ENCODE data around the gene IGFBP4.

IGFBP4 gene

DNA sequence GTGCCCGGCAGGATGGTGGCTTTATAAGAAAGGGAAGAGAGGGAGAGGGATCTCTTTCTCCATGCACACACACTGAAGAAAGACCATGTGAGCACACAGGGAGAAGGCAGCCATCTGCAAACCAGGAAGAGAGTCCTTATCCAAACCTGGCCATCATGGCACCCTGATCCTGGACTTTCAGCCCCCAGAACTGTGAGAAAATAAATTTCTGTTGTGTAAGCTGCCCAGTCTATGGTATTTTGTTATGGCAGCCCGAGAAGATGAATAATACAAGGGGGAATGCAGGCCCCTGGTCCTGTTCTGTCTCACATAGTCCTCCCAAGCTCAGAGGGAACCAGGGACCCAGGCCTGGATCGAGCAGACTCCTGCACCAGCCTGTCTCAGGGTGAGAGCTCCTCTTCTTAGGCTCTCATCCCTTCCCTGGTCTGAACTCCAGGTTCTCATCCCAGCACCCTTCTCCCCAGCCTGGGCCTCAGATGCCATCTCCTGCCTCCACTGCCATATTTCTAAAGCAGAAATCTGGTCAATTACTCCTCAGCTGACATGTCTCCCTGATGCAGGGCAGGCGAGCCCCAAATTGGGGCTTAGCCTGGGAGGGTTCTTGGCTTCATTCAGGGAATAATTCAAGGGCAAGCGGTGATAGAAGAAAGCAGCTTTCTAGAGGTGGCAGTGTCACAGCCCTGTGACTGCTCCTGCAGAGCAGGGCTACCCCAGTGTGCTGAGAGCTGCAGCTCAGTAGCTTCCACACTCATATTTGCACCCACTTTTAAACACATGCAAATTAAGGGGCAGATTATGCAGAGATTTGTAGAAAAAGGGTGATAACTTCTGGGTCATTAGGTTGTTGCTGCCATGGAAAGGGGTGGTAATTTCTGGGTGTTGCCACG is 28.8 kb downstream of the IGFBP4 start:
- DNase-seq (ENCODE audit: low read depth), result no peak

GRCh38 chr17:40472733-40473452 is 29.6 kb downstream of the IGFBP4 start:
- DNase-seq (ENCODE audit: low read depth), result no peak

DNA sequence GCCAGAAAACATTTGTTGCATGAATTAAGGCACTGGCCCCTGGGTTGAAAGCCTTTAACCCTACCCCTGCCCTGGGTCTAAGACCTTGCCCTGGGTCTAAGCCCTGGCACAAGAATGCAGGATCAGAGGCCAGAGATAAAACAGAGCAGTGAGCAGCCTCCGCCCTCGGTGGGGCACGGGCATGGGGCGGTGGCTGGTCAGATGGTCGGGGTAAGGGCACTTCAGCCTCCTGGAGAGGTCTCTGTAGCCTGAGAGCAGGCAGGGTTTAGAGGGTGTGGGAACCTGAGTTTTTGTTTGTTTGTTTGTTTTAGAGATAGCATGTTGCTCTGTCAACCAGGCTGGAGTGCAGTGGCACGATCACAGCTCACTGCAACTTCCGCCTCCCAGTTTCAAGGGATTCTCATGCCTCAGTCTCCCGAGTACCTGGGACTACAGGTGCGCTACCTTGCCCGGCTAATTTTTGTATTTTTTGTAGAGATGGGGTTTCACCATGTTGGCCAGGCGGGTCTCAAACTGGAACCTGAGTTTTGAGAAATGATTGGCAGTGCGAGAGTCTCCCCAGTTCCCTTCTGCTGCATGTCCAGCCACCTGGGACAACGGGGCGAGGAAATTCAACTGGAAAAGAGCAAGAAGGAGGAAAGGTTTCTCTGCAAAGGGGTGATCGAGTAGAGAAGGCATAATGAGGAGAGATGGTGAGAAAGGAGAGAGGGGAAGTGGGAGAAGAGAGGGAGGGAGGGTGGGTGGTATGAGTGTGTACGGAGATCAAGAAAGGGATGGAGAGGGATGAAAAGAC is 30.5 kb downstream of the IGFBP4 start:
- no peak for DNase-seq (ENCODE audit: low read depth)

GRCh38 chr17:40474419-40475002 is 31.3 kb downstream of the IGFBP4 start:
- DNase-seq (ENCODE audit: low read depth), result no peak

- no peak for DNase-seq (ENCODE audit: low read depth)
Observed at GRCh38 chr17:40475234-40475908, 32.1 kb downstream of the IGFBP4 start.

- DNase-seq (ENCODE audit: low read depth), result no peak
Observed at GRCh38 chr17:40477796-40478195, 34.5 kb downstream of the IGFBP4 start.

- no peak for DNase-seq (ENCODE audit: low read depth)
Observed at GRCh38 chr17:40478486-40478885, 35.2 kb downstream of the IGFBP4 start.

DNA sequence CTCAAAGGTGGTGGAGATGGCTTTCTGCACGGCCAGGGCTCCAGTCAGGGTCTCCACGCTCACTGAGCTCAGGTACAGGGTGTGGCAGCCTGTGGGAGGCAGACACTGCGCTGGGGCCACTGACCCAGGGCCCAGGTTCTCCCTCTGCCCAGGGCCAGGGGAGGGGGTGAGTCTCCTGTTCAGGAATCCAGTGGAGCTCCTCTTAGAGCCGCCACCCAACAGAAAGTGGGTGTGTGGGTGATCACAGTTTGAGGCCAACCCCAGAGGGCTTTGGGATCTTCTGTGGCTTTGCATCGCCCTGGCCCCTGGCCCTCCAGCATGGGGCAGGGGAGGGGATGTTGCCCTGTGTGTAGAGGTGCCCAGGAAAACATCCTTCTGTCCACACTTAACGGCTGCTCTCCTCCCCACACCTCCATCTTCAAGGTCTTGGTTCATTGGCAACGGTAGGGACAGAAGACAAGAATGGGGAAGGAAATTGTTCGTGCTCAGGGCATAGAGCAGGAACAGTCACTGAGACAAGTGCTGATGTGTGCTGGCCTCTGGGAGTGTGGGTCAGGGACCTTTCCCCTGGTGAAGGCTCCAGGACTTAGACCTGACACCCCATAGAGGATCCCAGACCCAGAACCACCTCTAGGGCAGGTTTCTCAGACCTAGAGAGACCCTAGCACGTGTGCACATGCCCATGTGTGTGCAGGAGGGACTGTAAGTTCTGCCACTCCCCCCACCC is 36.7 kb downstream of the IGFBP4 start:
- no peak for DNase-seq (ENCODE audit: low read depth)

- DNase-seq (ENCODE audit: low read depth), result peak; percentile 79
Observed at GRCh38 chr17:40480501-40481003, 37.3 kb downstream of the IGFBP4 start.

DNA sequence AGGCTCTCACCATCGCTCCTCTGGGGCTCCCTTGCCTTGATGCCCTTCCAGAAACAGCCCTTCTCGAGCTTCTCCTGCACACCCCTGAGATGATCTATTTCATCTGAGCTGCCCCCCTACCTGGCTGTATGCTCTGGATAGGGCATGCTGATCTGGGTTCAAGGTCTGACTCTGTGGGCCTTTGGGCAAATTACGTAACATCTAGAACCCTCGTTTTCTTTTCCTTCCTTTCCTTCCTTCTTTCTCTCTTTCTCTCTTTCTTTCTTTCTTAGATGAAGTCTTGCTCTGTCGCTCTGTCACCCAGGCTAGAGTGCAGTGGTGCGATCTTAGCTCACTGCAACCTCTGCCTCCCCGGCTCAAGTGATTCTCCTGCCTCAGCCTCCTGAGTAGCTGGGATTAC is 37.9 kb downstream of the IGFBP4 start:
- DNase-seq (ENCODE audit: low read depth), result no peak

- no peak for DNase-seq (ENCODE audit: low read depth)
Observed at GRCh38 chr17:40482722-40483121, 39.5 kb downstream of the IGFBP4 start.

- DNase-seq (ENCODE audit: low read depth), result no peak
Observed at GRCh38 chr17:40483679-40484078, 40.4 kb downstream of the IGFBP4 start.

GRCh38 chr17:40484285-40484972 is 41.2 kb downstream of the IGFBP4 start:
- no peak for DNase-seq (ENCODE audit: low read depth)

GRCh38 chr17:40484973-40485530 is 41.8 kb downstream of the IGFBP4 start:
- DNase-seq (ENCODE audit: low read depth), result no peak

DNA sequence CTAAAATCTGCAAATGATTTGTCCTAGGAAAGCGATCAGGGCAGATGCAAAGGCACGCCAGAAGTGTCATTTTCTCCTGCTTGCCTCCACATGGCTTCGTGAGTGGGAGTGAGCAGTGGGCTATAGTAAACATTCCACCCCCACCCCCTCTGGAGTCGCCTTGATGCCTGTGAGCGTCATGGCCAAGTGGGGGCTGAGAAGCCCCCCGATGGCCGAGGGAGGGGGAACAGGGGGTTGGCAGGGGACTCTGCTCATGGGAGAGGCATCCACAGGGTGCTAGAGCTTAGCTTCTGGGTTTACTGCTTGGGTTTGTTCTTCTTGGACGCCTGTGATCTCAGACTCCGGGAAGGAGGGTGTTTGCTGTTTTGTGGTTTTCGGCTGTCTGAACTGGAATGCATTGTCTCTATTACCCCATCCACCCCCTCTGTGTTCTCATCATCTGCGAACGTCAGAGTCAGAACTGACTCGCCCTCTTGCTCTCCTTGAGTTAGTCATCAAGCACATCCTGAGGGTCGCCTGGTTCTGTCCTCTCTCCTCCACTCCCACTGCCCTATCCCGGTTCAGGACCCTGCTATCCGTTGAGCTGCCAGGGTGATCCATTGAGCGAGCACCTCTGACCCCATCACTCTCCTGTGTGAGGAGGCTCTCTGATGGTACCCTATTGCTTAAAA is 42.7 kb downstream of the IGFBP4 start:
- no peak for DNase-seq (ENCODE audit: low read depth)

GRCh38 chr17:40486522-40487370 is 43.5 kb downstream of the IGFBP4 start:
- DNase-seq (ENCODE audit: low read depth), result no peak

DNA sequence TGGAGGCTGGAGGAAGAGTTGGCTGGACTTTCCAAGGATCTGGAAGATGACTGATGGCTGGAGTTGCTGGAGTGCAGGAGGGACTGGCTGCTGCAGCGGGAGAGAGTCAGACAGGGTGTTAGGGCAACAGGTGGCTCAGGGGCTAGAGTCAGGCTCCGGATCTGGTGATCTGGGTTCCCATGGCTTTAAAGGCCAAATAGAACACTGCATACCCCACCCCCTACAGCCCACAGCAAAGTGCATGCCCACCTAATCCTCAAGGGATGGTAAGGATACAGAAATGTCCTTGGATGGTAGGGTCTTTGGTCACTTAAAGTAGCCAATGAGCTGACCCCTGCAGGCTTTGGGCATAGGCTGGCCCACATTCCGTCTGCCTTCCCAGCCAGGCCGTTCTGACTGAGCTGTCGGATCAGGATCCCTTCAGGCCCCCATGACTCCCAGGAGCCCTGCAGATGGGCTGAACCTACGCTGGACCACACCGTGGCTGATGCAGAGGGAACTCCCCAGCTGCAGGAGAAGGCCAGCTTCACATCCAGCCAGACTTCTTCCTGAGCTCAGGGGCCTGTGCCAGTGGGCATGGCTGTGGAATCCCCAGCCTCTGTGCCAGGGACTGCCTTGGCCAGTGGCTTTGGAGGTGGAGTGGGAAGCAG is 44.2 kb downstream of the IGFBP4 start:
- no peak for DNase-seq (ENCODE audit: low read depth)

Measured in activated T-cell treated with anti-CD3 and anti-CD28 coated beads for 24 hours (primary cell).